ENCODE measurements around the gene RFWD3.

RFWD3 gene

DNA sequence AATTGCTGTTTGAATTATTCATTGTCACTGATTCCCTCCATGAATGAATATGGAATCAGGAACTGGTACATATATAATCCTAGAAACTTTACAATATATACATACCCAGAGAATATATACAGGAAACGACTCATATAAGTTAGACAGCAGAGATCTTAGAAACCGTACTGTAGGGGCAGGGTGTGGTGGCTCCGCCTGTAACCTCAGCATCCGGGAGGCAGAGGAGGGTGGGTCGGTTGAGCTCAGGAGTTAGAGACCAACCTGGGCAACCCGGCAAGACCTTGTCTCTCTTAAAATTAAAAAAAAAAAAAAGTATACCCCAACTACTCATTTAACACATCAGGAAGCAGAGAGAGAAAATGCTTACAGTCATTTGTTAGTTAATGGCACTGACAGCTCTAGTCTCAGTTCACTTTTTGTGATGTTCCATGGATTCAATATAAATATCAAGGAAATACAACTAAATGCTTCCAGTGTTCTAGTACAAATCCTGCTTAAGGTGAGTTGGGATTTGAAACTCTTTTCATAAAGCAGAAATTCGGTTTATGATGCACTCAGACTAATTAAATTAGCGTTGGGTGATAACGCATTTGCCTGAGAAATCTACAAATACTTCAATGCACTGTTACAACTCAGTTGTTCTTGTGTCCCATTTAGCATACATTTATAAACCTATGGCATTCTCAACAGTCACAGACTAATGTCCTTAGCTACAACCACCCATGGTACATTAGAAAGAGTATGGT is 65.4 kb downstream of the RFWD3 start:
- peak; percentile 81 for DNase-seq (ENCODE audit: low read depth)
- no peak overlapping the region for H3K4me3 ChIP-seq (ENCODE audit: low read depth, low read length)
- TF ChIP-seq, protein P1, sequence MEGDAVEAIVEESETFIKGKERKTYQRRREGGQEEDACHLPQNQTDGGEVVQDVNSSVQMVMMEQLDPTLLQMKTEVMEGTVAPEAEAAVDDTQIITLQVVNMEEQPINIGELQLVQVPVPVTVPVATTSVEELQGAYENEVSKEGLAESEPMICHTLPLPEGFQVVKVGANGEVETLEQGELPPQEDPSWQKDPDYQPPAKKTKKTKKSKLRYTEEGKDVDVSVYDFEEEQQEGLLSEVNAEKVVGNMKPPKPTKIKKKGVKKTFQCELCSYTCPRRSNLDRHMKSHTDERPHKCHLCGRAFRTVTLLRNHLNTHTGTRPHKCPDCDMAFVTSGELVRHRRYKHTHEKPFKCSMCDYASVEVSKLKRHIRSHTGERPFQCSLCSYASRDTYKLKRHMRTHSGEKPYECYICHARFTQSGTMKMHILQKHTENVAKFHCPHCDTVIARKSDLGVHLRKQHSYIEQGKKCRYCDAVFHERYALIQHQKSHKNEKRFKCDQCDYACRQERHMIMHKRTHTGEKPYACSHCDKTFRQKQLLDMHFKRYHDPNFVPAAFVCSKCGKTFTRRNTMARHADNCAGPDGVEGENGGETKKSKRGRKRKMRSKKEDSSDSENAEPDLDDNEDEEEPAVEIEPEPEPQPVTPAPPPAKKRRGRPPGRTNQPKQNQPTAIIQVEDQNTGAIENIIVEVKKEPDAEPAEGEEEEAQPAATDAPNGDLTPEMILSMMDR (IDR thresholded peaks at IDR 0.05; ENCODE audit: insufficient read depth, low read depth, low read length, missing control alignments) = no peak

DNA sequence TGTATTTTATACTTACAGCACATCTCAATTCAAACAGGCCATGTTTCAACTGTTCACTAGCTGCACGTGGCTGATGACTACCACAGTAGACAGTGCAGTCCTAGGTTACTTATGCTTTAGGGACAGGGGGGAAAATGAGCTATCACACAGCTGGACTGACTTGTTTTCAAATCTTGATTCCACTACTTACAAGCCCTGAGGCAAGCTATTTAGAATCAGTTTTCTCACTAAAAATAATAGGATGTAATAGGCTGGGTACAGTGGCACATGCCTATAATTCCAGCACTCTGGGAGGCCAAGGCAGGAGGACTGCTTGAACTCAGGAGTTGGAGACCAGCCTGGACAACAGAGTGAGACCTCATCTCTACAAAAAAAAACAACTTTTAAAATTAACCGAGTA is 70.1 kb downstream of the RFWD3 start:
- no peak for DNase-seq (ENCODE audit: low read depth)
- TF ChIP-seq, protein P1 (IDR thresholded peaks at IDR 0.05; ENCODE audit: insufficient read depth, low read depth, low read length, missing control alignments) = no peak
- H3K4me3 ChIP-seq (ENCODE audit: low read depth, low read length) = no peak overlapping the region

DNA sequence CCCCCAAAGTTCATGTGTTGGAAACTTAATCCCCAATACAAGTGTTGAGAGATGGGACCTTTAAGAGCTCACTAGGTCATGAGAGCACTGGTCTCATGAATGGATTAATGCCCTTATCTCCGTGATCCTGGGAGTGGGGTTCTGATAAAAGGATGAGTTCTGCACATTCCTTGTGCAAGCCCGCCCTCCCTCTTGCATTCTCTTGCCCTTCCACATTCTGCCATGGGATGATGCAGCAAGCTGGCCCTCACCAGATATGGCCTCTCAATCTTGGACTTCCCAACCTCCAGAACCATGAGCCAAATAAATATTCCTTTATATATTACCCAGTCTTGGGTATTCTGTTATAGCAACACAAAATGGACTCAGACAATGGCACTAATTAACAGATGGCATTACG is 73.8 kb downstream of the RFWD3 start:
- TF ChIP-seq, protein P1 (IDR thresholded peaks at IDR 0.05; ENCODE audit: insufficient read depth, low read depth, low read length, missing control alignments) = no peak
- DNase-seq (ENCODE audit: low read depth) = no peak
- no peak overlapping the region for H3K4me3 ChIP-seq (ENCODE audit: low read depth, low read length)

DNA sequence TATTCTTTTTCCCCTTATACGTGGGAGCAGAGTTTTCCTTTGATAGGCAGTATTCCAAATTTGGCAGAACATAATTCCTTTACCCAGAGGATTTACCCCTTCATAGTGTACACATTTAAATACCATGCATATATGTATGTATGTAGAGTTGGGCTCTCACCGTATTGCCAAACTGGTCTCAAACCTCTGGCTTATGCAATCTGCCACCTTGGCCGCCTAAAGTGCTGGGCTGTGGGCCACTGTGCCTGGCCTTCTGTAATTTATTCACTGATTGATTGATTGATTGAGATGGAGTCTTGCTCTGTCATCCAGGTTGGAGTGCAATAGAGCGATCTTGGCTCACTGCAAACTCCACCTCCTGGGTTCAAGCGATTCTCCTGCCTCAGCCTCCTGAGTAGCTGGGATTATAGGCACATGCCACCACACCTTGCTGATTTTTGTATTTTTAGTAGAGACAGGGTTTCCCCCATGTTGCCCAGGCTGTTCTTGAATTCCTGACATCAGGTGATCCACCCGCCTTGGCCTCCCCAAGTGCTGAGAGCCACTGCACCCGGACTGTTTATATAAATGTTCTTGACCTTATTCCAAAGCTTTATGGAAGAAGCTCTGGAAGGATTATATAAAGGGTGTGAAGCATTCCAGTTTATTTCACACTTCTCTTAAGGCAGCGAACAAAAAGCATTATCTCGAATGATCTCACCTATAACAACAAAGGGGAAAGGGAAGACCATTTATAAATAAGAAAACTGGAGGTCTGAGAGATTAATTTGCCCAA is 74.6 kb downstream of the RFWD3 start:
- no peak overlapping the region for H3K4me3 ChIP-seq (ENCODE audit: low read depth, low read length)
- DNase-seq (ENCODE audit: low read depth) = no peak
- TF ChIP-seq, protein P1 (IDR thresholded peaks at IDR 0.05; ENCODE audit: insufficient read depth, low read depth, low read length, missing control alignments) = no peak

DNA sequence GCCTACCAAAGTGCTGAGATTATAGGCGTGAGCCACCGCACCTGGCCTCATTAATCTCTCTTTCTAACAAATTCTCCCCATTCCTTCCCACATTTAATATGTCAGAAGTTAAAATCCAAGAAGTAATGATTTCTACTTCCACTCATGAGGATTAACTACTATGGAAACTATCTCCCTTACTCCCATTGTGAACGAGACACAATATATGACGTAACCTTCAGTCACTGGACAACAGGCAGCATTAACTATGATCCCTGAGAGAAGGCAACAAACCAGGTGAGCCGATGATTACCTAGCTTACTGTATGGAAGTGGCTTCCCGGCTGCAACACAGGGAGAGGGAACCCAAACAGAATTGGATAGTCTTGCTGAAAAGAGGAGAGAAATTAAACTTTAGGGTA is 79.7 kb downstream of the RFWD3 start:
- TF ChIP-seq, protein P1 (IDR thresholded peaks at IDR 0.05; ENCODE audit: insufficient read depth, low read depth, low read length, missing control alignments) = no peak
- DNase-seq (ENCODE audit: low read depth) = no peak
- H3K4me3 ChIP-seq (ENCODE audit: low read depth, low read length) = no peak overlapping the region

DNA sequence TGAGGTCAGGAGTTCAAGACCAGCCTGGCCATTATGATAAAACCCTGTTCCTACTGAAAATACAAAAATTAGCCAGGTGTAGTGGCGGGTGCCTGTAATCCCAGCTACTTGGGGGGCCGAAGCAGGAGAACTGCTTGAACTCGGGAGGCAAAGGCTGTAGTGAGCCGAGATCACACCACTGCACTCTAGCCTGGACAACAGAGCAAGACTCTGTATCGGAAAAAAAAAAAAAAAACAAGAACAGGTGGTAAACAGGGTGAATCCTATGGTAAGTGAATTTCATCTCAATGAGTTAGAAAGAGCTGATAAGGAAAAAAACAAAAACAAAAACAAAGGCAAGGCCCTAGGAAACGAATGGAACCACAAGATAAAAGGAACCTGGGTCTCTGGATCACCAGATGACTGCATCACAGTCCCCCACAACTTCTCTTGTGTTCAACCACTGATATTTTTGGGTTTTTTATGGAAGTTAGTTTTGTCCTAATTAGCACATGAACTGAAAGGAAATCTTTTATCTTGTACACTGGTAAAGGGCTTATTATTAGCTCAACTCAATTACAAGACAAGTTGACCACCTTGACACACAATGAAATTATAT is 80.7 kb downstream of the RFWD3 start:
- TF ChIP-seq, protein P1 (IDR thresholded peaks at IDR 0.05; ENCODE audit: insufficient read depth, low read depth, low read length, missing control alignments) = no peak
- DNase-seq (ENCODE audit: low read depth) = no peak
- no peak overlapping the region for H3K4me3 ChIP-seq (ENCODE audit: low read depth, low read length)
